ENCODE data around the gene TBC1D22A.

- TF ChIP-seq CTCF (IDR thresholded peaks at IDR 0.05; ENCODE audit: extremely low read depth in 1 of 2, insufficient read depth in 1 of 2, low read depth in 1 of 2, low read length in 2 of 2) (no peak), POLR2A (IDR thresholded peaks at IDR 0.05; ENCODE audit: low read depth, low read length) (no peak)
Measured at GRCh38 chr22:47042116-47042825, 279.8 kb downstream of the TBC1D22A start.
